Keratinocyte (primary cell): ENCODE results near the gene ENPP3. TPM values are rescaled to one million over a fixed set of nuclear protein-coding genes. Genes with fewer than 3 reads are reported as not detected.

Experiments used
- DNase-seq: peaks from one replicate; pipeline ENCODE4 v3.0.0-alpha.2; 2011; ENCODE audit warnings: low read depth, missing footprints, low spot score
- FAIRE-seq: peaks from 2 replicates; lab custom pipeline; 2011; peaks lifted over from hg19 to GRCh38; lab: Jason Lieb, UNC
- H2AFZ ChIP-seq: 2 replicates; pipeline ENCODE4 v1.6.0; 2012; ENCODE audit warnings: low read length, control low read depth, inconsistent platforms; ENCODE audit not compliant: control insufficient read depth
- H3K27ac ChIP-seq: 2 replicates; pipeline ENCODE4 v1.5.1; 2011; ENCODE audit warnings: low read length; ENCODE audit not compliant: control insufficient read depth, insufficient read depth
- H3K27me3 ChIP-seq: 3 replicates; pipeline ENCODE4 v1.6.0; 2011; ENCODE audit warnings: low read length; ENCODE audit not compliant: control insufficient read depth, insufficient read depth; ENCODE audit errors: extremely low read depth
- H3K36me3 ChIP-seq, 2 experiments: 2 replicates in 1 of 2; 3 replicates in 1 of 2; pipeline ENCODE4 v1.5.1; 2011; ENCODE audit warnings: low read length in 2 of 2, mild to moderate bottlenecking in 1 of 2; ENCODE audit not compliant: control insufficient read depth in 2 of 2, insufficient read depth in 2 of 2; ENCODE audit errors: extremely low read depth in 1 of 2
- H3K4me1 ChIP-seq: 3 replicates; pipeline ENCODE4 v1.5.1; 2011; ENCODE audit warnings: low read length; ENCODE audit not compliant: control insufficient read depth, insufficient read depth; ENCODE audit errors: extremely low read depth
- H3K4me2 ChIP-seq: 3 replicates; pipeline ENCODE4 v1.6.0; 2011; ENCODE audit warnings: low read depth, low read length; ENCODE audit not compliant: control insufficient read depth, insufficient read depth; ENCODE audit errors: extremely low read depth
- H3K4me3 ChIP-seq, 3 experiments: fragments of 200-600 bp in 1 of 3; sonication (generic) in 1 of 3; 2 replicates in 2 of 3; 3 replicates in 1 of 3; pipeline ENCODE4 v1.5.1; 2011 to 2016; ENCODE audit warnings: low read length in 3 of 3, mild to moderate bottlenecking in 3 of 3, control low read depth in 2 of 3, inconsistent platforms in 1 of 3, low read depth in 1 of 3, mixed read lengths in 1 of 3, mixed run types in 1 of 3, moderate library complexity in 1 of 3; ENCODE audit not compliant: control insufficient read depth in 2 of 3, insufficient read depth in 2 of 3; ENCODE audit errors: extremely low read depth in 1 of 3
- H3K79me2 ChIP-seq: 2 replicates; pipeline ENCODE4 v1.6.0; 2012; ENCODE audit warnings: low read length; ENCODE audit not compliant: control insufficient read depth, insufficient read depth
- H3K9ac ChIP-seq: 3 replicates; pipeline ENCODE4 v1.6.0; 2011; ENCODE audit warnings: low read length; ENCODE audit not compliant: control insufficient read depth, insufficient read depth; ENCODE audit errors: extremely low read depth
- H3K9me1 ChIP-seq: 3 replicates; pipeline ENCODE4 v1.6.0; 2011; ENCODE audit warnings: low read length; ENCODE audit not compliant: control insufficient read depth, insufficient read depth; ENCODE audit errors: extremely low read depth
- H3K9me3 ChIP-seq: 2 replicates; pipeline ENCODE4 v1.5.1; 2012; ENCODE audit warnings: low read depth, low read length; ENCODE audit not compliant: control insufficient read depth
- H4K20me1 ChIP-seq: 3 replicates; pipeline ENCODE4 v1.6.0; 2011; ENCODE audit warnings: low read length; ENCODE audit not compliant: control insufficient read depth, insufficient read depth; ENCODE audit errors: extremely low read depth
- EZH2 ChIP-seq: IDR thresholded peaks from one replicate; pipeline ENCODE4 v1.6.1; 2012; ENCODE audit warnings: inconsistent platforms, mild to moderate bottlenecking, low read length, moderate library complexity
- dilution Hi-C: fragments of 300-500 bp; cut with MboI; formaldehyde crosslinking; loops from one replicate; pipeline ENCODE4 v1.7.0; 2020; ENCODE audit warnings: low sequenced_read_pairs; ENCODE audit not compliant: extremely low pct_ligation_motif_present
- polyA plus RNA-seq, 5 experiments: library from polyadenylated mRNA; depleted of rRNA in 3 of 5; stranded (reverse) in 3 of 5; stranded (forward) in 1 of 5; unstranded in 1 of 5; fragments of >200 nt; gene quantifications; 1 replicate in 1 of 5; 2 replicates in 3 of 5; 3 replicates in 1 of 5; pipeline versions ENCODE4 v1.2.1 to v1.2.3, GENCODE V29; 2011 to 2012; ENCODE audit warnings: missing spikeins in 2 of 5, low read depth in 1 of 5, low replicate concordance in 1 of 5
- TF ChIP-seq, protein P1 (sequence below), 3 experiments: IDR thresholded peaks in 1 of 3; conservative IDR thresholded peaks in 1 of 3; optimal IDR thresholded peaks in 1 of 3; 2 replicates in 2 of 3; 3 replicates in 1 of 3; pipeline versions ENCODE3 to v1.5.1; 2011; ENCODE audit warnings: low read length in 3 of 3, mild to moderate bottlenecking in 3 of 3, moderate library complexity in 2 of 3, control low read depth in 1 of 3, inconsistent platforms in 1 of 3; ENCODE audit not compliant: insufficient read depth in 2 of 3; ENCODE audit errors: extremely low read depth in 1 of 3

ENPP3 gene
- polyA plus RNA-seq, 1 donor (not counting 4 experiments of a cell fraction or from before 2014, with no cell fraction given): not detected

DNA sequence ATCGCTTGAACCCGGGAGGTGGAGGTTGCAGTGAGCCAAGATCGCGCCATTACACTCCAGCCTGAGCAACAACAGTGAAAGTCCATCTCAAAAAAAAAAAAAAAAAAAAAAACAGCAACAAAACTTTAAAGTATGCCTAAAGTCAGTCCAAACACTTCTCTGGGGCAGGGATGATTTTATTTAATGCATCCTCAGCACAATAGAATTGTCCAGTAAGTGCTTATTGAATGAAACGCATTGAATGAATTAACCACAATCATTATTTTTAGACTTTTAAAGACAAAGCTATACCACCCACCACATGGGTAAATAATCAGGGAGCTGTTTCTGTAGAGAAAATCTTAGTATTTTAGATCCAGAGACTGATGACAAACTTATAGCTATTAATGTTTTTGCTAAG lies 90.4 kb downstream of the ENPP3 start:
- DNase-seq (no peak), FAIRE-seq (no peak)
- no peaks in the 10 kb centered on the region for H3K36me3 ChIP-seq
- no peaks in the 10 kb centered on the region for H3K27me3 ChIP-seq
- dilution Hi-C loops: no loop called here
- no peak for TF ChIP-seq EZH2
- TF ChIP-seq, protein P1, sequence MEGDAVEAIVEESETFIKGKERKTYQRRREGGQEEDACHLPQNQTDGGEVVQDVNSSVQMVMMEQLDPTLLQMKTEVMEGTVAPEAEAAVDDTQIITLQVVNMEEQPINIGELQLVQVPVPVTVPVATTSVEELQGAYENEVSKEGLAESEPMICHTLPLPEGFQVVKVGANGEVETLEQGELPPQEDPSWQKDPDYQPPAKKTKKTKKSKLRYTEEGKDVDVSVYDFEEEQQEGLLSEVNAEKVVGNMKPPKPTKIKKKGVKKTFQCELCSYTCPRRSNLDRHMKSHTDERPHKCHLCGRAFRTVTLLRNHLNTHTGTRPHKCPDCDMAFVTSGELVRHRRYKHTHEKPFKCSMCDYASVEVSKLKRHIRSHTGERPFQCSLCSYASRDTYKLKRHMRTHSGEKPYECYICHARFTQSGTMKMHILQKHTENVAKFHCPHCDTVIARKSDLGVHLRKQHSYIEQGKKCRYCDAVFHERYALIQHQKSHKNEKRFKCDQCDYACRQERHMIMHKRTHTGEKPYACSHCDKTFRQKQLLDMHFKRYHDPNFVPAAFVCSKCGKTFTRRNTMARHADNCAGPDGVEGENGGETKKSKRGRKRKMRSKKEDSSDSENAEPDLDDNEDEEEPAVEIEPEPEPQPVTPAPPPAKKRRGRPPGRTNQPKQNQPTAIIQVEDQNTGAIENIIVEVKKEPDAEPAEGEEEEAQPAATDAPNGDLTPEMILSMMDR (optimal IDR thresholded peaks at IDR 0.05 in 1 of 3, IDR thresholded peaks at IDR 0.05 in 1 of 3, conservative IDR thresholded peaks at IDR 0.05 in 1 of 3; ENCODE audit: extremely low read depth in 1 of 3, insufficient read depth in 2 of 3, low read length in 3 of 3): no peak
- no peaks in the 10 kb centered on the region for H4K20me1 ChIP-seq
- H3K79me2 ChIP-seq: no peaks in the 10 kb centered on the region
- H3K9ac ChIP-seq: no peak overlapping the region
- no peaks in the 10 kb centered on the region for H3K9me1 ChIP-seq
- no peaks in the 10 kb centered on the region for H3K9me3 ChIP-seq
- H3K4me3 ChIP-seq: no peak overlapping the region
- H3K4me2 ChIP-seq: no peak overlapping the region
- no peak overlapping the region for H2AFZ ChIP-seq
- H3K27ac ChIP-seq: no peak overlapping the region
- no peaks in the 10 kb centered on the region for H3K4me1 ChIP-seq

DNA sequence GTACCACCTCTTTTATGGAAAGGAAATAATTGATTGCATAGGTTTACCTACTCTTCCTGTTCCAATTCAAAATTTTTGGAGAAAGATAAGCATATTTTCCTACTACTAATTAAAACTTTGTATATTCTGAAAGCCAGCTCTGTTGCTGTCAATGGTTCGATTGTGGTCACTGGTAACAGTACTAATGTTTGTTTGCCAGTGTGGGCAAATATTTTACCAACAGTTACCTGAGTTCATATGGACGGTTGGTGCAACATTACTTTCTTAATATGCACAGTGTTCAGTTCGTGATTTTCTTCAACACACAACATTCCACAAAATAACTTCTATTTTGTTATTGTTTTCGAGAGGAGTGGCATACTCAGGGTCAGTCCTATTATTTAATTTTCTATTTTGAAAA lies 90.8 kb downstream of the ENPP3 start:
- H3K27ac ChIP-seq: no peak overlapping the region
- no peak for TF ChIP-seq EZH2
- TF ChIP-seq, protein P1 (optimal IDR thresholded peaks at IDR 0.05 in 1 of 3, IDR thresholded peaks at IDR 0.05 in 1 of 3, conservative IDR thresholded peaks at IDR 0.05 in 1 of 3; ENCODE audit: extremely low read depth in 1 of 3, insufficient read depth in 2 of 3, low read length in 3 of 3): no peak
- H3K79me2 ChIP-seq: no peaks in the 10 kb centered on the region
- dilution Hi-C loops: no loop called here
- H3K9me1 ChIP-seq: no peaks in the 10 kb centered on the region
- H3K9ac ChIP-seq: no peak overlapping the region
- no peak overlapping the region for H3K4me3 ChIP-seq
- FAIRE-seq: no peak
- no peak overlapping the region for H2AFZ ChIP-seq
- no peak for DNase-seq
- no peaks in the 10 kb centered on the region for H3K27me3 ChIP-seq
- no peaks in the 10 kb centered on the region for H3K4me1 ChIP-seq
- no peaks in the 10 kb centered on the region for H3K36me3 ChIP-seq
- H3K9me3 ChIP-seq: no peaks in the 10 kb centered on the region
- no peak overlapping the region for H3K4me2 ChIP-seq
- H4K20me1 ChIP-seq: no peaks in the 10 kb centered on the region
